HG02943 (cell line): ENCODE measurements around the gene ACAN.

Experiments
- ATAC-seq: cut with Tn5 transposase; IDR thresholded peaks from one replicate; pipeline ENCODE4 v1.9.1; 2021; ENCODE audit warnings: mild to moderate bottlenecking, low read depth, moderate library complexity; ENCODE audit not compliant: unreplicated experiment

The ACAN gene

DNA sequence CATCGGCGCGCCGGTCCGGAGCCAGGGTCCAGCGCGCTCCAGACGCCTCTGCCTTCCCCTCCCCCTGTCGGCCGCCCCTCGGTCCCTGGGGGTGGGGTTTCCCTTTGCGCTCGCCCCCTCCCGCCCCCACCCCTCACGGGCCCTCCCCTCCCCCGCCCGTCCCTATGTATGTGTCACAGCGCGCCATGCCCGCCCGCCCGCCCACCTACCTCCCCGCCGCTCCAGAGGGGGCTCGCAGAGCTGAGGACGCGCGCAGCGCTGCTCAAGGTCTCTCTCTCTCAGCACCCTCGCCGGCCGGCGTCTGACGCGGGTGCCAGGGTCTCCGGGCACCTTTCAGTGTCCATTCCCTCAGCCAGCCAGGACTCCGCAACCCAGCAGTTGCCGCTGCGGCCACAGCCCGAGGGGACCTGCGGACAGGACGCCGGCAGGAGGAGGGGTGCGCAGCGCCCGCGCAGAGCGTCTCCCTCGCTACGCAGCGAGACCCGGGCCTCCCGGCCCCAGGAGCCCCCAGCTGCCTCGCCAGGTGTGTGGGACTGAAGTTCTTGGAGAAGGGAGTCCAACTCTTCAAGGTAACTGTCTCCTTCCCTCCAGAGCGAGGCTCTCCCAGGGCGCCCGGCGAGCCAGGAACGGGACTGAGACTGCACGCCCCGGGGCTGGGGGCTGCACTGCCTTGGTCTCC lies at the start of gene ACAN:
ACAN (plus strand) TSS at position 196 of the 679 bp plus-strand sequence. CDS start 32,771 bp downstream, outside the sequence.
- ATAC-seq, result no peak

GRCh38 chr15:88756521-88756920 lies 46.7 kb upstream of the ACAN start:
- no peak for ATAC-seq

DNA sequence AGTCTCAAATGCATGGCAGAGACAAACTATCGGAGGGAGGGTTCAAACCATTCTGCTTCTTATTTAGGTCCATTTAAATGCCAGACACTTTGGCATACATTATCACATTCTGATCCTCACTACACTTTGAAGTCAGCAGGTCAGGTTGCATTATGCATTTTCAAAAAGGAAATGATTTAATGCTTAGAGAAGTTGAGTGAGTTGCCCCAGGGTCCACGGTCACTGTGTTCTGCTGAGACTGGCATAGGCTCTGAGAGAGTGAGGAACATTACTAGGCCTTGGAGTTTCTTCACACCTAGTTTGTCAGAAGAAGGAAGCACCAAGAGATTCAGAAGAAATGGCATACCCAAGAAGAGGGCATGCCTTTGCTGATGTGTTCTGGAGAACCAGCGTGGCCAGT lies 46.3 kb upstream of the ACAN start:
- no peak for ATAC-seq

DNA sequence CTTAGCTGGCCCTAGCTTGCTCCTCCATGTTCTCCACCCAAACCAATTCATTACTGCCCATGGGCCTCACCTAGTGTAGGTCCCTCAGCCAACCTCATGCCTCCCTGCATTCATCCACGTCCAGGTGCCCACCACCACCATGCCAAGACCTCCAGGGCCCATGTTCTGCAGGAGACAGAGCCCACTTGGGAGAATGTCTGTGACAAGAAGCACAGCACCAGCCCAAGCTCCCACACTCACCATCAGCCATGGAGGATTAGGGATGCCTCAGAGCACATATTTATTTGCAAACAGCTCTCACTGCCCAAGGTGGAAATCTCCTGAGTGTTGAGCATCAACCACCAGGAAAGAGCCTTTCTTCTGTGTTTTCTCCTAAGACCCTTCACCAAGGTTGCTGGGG lies 43.4 kb upstream of the ACAN start:
- no peak for ATAC-seq

GRCh38 chr15:88764448-88764847 lies 38.8 kb upstream of the ACAN start:
- no peak for ATAC-seq

- ATAC-seq, result no peak
Measured at GRCh38 chr15:88765212-88765611, 38.0 kb upstream of the ACAN start.

DNA sequence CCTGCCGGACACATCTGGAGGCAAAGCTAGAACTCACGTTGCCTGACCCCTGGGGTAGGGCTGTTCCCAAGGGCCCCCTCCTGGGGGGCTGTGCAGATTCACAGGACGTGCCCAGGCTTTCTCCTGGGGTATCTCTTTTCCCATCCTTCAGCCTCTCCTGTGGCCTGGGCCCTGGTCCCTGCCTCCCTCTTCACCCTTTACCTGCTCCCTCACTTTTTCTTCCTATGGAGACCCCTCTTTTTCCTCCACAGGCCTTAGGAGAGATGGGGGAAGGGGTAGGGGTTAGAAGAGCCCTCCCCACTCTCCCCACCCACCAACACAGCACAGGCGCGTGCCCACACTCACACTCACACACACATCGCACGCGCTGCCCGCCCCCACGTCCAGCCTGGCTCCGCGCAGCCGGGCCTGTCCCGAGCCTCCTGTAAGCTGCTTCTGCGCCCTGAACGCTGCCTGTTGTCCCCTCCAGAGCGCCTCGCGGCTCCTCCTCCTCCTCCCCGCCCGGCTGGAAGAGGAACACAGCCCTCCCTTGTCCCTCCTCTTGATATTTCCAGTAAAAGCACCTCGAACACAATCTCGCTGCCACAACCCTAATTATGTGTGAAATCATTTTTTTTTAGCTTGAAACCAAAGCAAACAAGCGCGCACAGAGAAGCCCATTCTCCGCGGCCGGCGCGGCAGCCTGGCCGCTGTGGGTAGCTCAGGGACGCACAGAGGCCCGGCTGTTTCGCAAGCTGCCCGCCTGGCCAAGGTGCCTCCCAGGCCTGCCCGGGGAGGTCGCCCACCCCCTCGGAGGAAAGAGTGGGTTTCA lies 33.9 kb upstream of the ACAN start:
- no peak for ATAC-seq

GRCh38 chr15:88775776-88776175 lies 27.5 kb upstream of the ACAN start:
- ATAC-seq, result no peak

DNA sequence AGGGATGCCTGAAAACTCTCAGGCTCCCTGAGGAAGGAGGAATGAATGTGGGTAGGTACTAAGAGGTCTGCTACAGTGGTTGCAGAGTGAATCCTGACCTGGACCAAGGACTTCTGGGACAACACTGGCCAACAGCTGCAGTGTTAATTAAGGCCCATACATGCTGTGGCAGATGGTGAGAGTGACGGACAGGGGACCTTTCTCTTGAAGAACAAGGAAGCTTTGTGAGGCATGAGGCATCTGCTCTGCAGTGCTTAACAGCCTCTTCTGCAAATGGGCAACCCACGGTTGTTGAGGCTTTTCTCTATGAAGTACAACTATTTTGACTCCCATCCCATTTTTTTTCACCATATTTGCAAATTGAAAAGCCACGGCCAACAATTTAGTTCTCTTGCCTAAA lies 26.6 kb upstream of the ACAN start:
- ATAC-seq, result no peak

- ATAC-seq, result no peak
Measured at GRCh38 chr15:88779944-88780343, 23.3 kb upstream of the ACAN start.

DNA sequence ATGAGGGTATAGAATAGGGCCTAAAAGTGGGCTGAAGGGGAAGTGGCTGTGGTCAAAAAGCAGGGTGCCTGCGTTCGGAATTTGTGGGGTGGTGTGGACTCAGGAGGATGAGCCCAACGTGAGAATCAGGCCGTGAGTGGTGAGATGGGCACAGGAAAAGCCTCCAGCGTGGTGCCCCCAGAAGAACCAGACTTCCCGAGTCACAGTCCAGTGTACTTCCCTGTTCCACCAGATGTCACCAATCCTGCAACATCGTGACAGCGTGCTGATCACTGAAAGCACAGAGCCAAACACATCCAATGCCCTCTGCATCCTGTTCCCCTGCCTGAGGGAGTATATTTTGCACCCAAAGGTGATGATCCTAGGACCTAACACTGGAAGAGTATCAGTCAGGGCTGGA lies 20.8 kb upstream of the ACAN start:
- no peak for ATAC-seq

DNA sequence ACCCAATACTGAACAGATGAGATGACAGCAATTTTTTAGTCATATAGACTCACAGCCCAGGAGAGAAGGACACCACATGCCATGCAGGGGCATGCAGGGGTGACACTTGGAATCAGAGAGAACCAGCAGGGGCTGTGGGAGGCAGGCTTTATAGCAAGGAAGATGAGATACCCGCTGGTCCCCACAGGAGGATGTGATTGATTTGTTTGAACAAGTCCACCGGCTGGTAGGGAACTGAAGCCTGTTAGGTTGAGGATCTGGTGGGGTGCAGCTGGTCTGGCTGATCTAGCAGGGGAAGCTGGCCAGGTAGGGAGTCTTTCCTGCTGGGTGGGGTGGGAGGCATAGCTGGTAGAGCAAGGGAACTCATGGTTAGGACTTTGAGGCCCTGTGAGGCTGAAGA lies 18.0 kb upstream of the ACAN start:
- ATAC-seq, result no peak

- ATAC-seq, result no peak
Measured at GRCh38 chr15:88788036-88788435, 15.2 kb upstream of the ACAN start.

DNA sequence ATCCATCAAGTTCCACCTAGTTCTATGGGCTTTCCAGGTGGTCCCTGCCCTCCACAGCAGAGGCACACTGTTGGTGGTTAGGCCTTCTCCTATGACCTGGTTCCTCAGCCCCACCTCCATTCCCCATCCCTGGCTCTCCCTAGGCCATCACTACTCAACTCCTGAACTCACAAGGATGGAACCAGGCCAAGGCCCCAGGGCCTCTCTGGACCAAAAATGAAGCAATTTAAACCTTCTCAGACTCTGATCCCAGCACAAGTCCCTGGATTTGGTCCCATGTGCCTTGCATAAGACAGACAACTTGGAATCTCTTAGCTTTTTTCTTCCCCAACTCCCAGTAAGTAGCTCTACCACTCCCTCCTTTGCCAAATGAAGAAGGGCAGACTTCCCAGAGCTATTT lies 14.4 kb upstream of the ACAN start:
- ATAC-seq, result no peak

GRCh38 chr15:88790486-88790885 lies 12.8 kb upstream of the ACAN start:
- ATAC-seq, result no peak

- ATAC-seq, result no peak
Measured at GRCh38 chr15:88791637-88792036, 11.6 kb upstream of the ACAN start.

GRCh38 chr15:88792342-88793282 lies 10.6 kb upstream of the ACAN start:
- ATAC-seq, result no peak

DNA sequence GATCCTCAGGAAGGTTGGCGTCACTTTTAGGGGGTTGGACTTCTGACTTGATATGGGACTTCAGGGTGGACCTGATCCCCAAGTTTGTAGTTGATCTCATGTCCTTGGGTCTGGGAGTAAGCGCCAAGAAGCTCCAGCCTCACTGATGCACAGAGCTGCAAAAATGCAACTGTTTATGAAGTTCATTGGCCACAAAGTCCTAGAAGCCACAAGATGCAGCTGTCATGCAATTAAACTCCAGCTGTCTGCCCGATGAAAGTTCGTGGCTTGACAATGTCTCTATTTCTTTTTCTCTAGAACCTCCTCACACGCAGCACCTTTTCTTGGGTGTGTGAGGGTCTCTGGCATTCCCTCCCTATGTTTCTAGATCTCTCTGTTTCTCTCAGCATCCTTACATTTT lies 9.2 kb upstream of the ACAN start:
- ATAC-seq, result no peak

- no peak for ATAC-seq
Measured at GRCh38 chr15:88797663-88798339, 5.4 kb upstream of the ACAN start.

- ATAC-seq, result no peak
Measured at GRCh38 chr15:88799341-88799740, 3.9 kb upstream of the ACAN start.
